ENCODE data around the gene COG6. TPM values are rescaled to one million over a fixed set of nuclear protein-coding genes. Genes with fewer than 3 reads are reported as not detected.

COG6 gene
- total RNA-seq, 2 donors from 2014 or later = 19.5 to 27.6 TPM

DNA sequence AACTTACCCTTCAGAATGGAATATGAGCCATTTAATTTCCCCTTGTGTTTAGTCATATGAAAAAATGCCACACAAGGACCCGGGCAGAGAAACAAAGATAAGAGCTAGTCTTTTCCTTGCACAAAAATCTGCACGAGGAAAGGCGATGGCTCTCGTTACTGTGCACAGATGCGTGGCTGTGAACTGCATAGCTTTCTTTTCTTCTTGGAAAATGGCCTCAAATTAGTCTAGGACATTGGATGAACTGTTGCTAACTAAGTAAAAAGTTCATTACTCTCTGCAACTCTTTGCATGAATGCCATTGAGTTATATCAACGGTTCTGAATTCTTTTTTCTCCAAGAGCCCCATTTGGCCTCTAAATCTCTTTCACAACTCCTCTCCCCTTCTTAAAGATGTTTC is 125.2 kb downstream of the COG6 start:
- intact Hi-C loops (cut with DNase I) = no loop called here
- no peak overlapping the region for H3K4me3 ChIP-seq
- H3K9me3 ChIP-seq = no peaks in the 10 kb centered on the region
- 88% methylated on average over 6 of the region's 6 CpGs for WGBS
- DNase-seq (ENCODE audit: low spot score) = no peak
- H3K4me1 ChIP-seq (replicated peaks) = no peaks in the 10 kb centered on the region
- no peaks in the 10 kb centered on the region for H3K36me3 ChIP-seq
- TF ChIP-seq, protein P1, sequence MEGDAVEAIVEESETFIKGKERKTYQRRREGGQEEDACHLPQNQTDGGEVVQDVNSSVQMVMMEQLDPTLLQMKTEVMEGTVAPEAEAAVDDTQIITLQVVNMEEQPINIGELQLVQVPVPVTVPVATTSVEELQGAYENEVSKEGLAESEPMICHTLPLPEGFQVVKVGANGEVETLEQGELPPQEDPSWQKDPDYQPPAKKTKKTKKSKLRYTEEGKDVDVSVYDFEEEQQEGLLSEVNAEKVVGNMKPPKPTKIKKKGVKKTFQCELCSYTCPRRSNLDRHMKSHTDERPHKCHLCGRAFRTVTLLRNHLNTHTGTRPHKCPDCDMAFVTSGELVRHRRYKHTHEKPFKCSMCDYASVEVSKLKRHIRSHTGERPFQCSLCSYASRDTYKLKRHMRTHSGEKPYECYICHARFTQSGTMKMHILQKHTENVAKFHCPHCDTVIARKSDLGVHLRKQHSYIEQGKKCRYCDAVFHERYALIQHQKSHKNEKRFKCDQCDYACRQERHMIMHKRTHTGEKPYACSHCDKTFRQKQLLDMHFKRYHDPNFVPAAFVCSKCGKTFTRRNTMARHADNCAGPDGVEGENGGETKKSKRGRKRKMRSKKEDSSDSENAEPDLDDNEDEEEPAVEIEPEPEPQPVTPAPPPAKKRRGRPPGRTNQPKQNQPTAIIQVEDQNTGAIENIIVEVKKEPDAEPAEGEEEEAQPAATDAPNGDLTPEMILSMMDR (IDR thresholded peaks at IDR 0.05) = no peak
- no peaks in the 10 kb centered on the region for H3K27me3 ChIP-seq (replicated peaks; ENCODE audit: insufficient read depth)
- no peak overlapping the region for H3K27ac ChIP-seq

DNA sequence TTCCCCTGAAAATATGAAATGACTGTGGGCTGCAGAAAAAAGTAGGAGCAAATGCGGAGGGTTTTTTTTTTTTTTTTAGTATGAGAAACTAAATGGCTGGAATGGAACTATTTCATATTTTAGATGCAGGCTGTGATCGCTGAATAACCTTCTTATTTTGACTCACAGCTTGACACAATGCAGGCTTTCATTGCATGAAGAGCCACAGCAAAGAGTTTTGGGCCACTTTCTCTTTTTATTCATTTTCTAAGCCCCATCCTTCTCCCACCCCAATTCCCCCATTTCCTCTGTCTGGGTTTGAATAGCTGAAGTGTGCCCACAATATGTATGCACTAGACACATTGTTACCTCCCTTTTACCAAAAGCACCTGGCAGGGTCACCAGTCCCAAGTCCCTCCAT is 125.9 kb downstream of the COG6 start:
- no peak for DNase-seq (ENCODE audit: low spot score)
- Histone ChIP-seq H3K9me3 (no peaks in the 10 kb centered on the region), H3K36me3 (no peaks in the 10 kb centered on the region), H3K27me3 (replicated peaks; ENCODE audit: insufficient read depth) (no peaks in the 10 kb centered on the region), H3K27ac (no peak overlapping the region), H3K4me3 (no peak overlapping the region), H3K4me1 (replicated peaks) (no peaks in the 10 kb centered on the region)
- WGBS = 85% methylated on average over 2 of the region's 2 CpGs
- intact Hi-C loops (cut with DNase I) = no loop called here
- TF ChIP-seq POLR2A (IDR thresholded peaks at IDR 0.05) (no peak), POLR2AphosphoS5 (IDR thresholded peaks at IDR 0.05) (no peak)
- TF ChIP-seq, protein P1 (IDR thresholded peaks at IDR 0.05) = no peak

DNA sequence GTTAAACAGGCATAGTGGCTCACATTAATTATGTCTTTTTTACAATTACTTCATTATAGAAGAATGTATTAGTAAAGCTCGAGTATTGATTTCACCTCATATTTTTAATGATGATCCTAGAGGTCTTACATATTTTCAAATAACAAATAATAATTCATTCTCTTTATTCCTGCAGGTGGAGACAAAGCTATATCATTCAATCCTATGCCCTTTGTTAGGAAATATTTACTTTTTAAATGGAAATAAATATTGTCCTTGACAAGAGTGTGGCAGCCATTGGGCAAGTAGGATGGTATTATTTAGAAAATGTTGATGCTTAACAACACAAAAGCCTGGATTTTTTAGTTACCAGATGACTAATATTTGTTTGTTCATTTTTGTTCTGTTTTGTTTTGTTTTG is 127.6 kb downstream of the COG6 start:
- intact Hi-C loops (cut with DNase I) = no loop called here
- no peak overlapping the region for H3K27ac ChIP-seq
- no peak for TF ChIP-seq POLR2AphosphoS5 (IDR thresholded peaks at IDR 0.05)
- no peaks in the 10 kb centered on the region for H3K36me3 ChIP-seq
- no peaks in the 10 kb centered on the region for H3K4me1 ChIP-seq (replicated peaks)
- H3K4me3 ChIP-seq = no peak overlapping the region
- no peak for DNase-seq (ENCODE audit: low spot score)
- H3K27me3 ChIP-seq (replicated peaks; ENCODE audit: insufficient read depth) = no peaks in the 10 kb centered on the region
- WGBS = 79% methylated on average over 1 of the region's 1 CpG
- no peaks in the 10 kb centered on the region for H3K9me3 ChIP-seq

DNA sequence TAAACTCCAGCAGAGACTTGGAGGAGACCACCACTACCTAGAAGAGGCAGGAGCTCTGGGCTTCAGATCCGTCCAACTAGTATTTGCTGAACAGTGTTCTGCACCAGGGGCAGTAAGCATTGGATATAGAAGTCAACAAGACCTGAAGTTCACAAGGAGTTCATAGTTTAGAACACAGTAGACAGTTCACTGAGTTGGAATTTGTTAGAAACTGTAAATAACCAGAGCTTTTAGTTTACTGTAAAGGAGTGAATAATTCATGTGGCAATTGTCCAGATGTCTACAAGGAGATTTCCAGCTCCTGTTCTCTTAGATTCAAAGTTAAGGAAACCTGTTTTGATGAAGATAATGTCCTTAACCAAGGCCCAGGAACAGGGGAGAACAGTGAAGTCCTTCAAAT is 128.9 kb downstream of the COG6 start:
- Histone ChIP-seq H3K27me3 (replicated peaks; ENCODE audit: insufficient read depth) (no peaks in the 10 kb centered on the region), H3K36me3 (no peaks in the 10 kb centered on the region), H3K9me3 (no peaks in the 10 kb centered on the region), H3K4me3 (no peak overlapping the region), H3K4me1 (replicated peaks) (no peaks in the 10 kb centered on the region), H3K27ac (no peak overlapping the region)
- TF ChIP-seq POLR2A (IDR thresholded peaks at IDR 0.05) (no peak), POLR2AphosphoS5 (IDR thresholded peaks at IDR 0.05) (no peak)
- TF ChIP-seq, protein P1 (IDR thresholded peaks at IDR 0.05) = no peak
- DNase-seq (ENCODE audit: low spot score) = no peak
- intact Hi-C loops (cut with DNase I) = no loop called here
- WGBS = 88% methylated on average over 1 of the region's 1 CpG

DNA sequence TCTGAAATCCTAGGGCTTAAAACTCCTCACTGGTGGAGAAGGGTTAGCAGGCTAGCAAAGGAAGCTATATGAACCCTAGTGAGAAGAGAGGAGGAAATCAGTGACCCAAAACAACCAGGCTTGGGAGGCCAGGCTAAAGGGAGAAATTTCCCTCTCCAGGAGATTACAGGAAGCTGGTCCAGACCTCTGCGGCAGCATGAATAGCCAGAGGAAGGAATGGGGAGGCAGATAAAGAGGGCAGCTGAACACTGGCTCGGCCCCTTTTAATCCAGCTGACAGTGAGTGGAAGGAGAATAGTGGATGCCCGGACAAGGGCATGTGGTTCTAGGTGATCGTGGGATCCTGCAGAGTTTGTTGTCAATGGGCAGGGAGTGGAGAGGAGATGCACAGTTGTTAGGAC is 130.6 kb downstream of the COG6 start:
- no peak overlapping the region for H3K27ac ChIP-seq
- no peaks in the 10 kb centered on the region for H3K36me3 ChIP-seq
- H3K27me3 ChIP-seq (replicated peaks; ENCODE audit: insufficient read depth) = no peaks in the 10 kb centered on the region
- TF ChIP-seq POLR2A (IDR thresholded peaks at IDR 0.05) = no peak
- no peak for TF ChIP-seq POLR2AphosphoS5 (IDR thresholded peaks at IDR 0.05)
- TF ChIP-seq, protein P1 (IDR thresholded peaks at IDR 0.05) = no peak
- DNase-seq (ENCODE audit: low spot score) = no peak
- H3K4me3 ChIP-seq = no peak overlapping the region
- WGBS = 70% methylated on average over 4 of the region's 4 CpGs
- H3K4me1 ChIP-seq (replicated peaks) = no peaks in the 10 kb centered on the region
- intact Hi-C loops (cut with DNase I) = no loop called here
- H3K9me3 ChIP-seq = no peaks in the 10 kb centered on the region

Data from prostate gland (tissue), 2 donors.